Aorta (tissue), 5 donors: ENCODE measurements around the gene TBC1D1. TPM values are rescaled to one million over a fixed set of nuclear protein-coding genes. Genes with fewer than 3 reads are reported as not detected.
"Not testable (repeated sequence)": the region's sequence is repeated elsewhere in the genome, so short reads cannot be mapped to it uniquely, and the experiment has no call there.

Experiments
- ATAC-seq: fragments of 200-7000 bp; cut with Tn5 transposase; one replicate; pipeline ENCODE4 v1.9.1; 2022; ENCODE audit warnings: moderate library complexity; ENCODE audit not compliant: low FRiP score
- DNase-seq, 2 donors: peaks; one replicate each; pipeline ENCODE4 v3.0.0-alpha.2; 2020
- H3K27ac ChIP-seq, 2 donors: one replicate each; pipeline ENCODE4 v1.5.1; 2013; ENCODE audit warnings: low read length in 2 of 2, mild to moderate bottlenecking in 2 of 2, moderate library complexity in 2 of 2, control low read depth in 1 of 2, inconsistent platforms in 1 of 2, low read depth in 1 of 2
- H3K27me3 ChIP-seq, 2 donors: one replicate each; pipeline ENCODE4 v1.6.1; 2013; ENCODE audit warnings: control low read depth in 1 of 2, low read length in 1 of 2, mild to moderate bottlenecking in 1 of 2, moderate library complexity in 1 of 2; ENCODE audit not compliant: insufficient read depth in 2 of 2, control insufficient read depth in 1 of 2
- H3K36me3 ChIP-seq, 2 donors: one replicate each; pipeline ENCODE4 v1.6.1; 2013; ENCODE audit warnings: control low read depth in 1 of 2, low read length in 1 of 2, mild to moderate bottlenecking in 1 of 2; ENCODE audit not compliant: insufficient read depth in 2 of 2, control insufficient read depth in 1 of 2
- H3K4me1 ChIP-seq, 2 donors: one replicate each; pipeline ENCODE4 v1.6.1; 2013; ENCODE audit warnings: low read length in 2 of 2, control low read depth in 1 of 2, mild to moderate bottlenecking in 1 of 2, moderate library complexity in 1 of 2; ENCODE audit not compliant: insufficient read depth in 2 of 2, control insufficient read depth in 1 of 2
- H3K4me3 ChIP-seq, 2 donors: one replicate each; pipeline ENCODE4 v1.5.1; 2013; ENCODE audit warnings: low read length in 2 of 2, control low read depth in 1 of 2, mild to moderate bottlenecking in 1 of 2
- H3K9me3 ChIP-seq: one replicate; pipeline ENCODE4 v1.6.1; 2013; ENCODE audit warnings: mild to moderate bottlenecking, low read length; ENCODE audit not compliant: control insufficient read depth
- WGBS, 2 donors: extraction: QIAGEN DNeasy Blood & Tissue Kit; methylation state at CpG; one replicate each; pipeline ENCODE4 v1.1.7; 2013; 5-methylcytosine and 5-hydroxymethylcytosine counted together
- intact Hi-C, 2 donors: fragments of 100-400 bp; cut with DNase I; formaldehyde crosslinking; loops; one replicate each; pipeline versions ENCODE4 v1.14.2 to v1.15.0; 2022
- polyA plus RNA-seq, 2 donors: library from polyadenylated mRNA; stranded (reverse); fragments of 200-250 nt; gene quantifications; one replicate each; pipeline ENCODE4 v1.2.3, GENCODE V29; 2013
- total RNA-seq, 2 donors: library from RNA; stranded (reverse); fragmentation: NEBNext Ultra II Directional; extraction: Animal tissue kit (Norgen Biotek cat#: 25700); gene quantifications; one replicate each; pipeline ENCODE4 v1.2.1, GENCODE V29; 2021
- donor health status: healthy with polysubstance abuse.
- donor health status: Bipolar disorder and iron deficiency.
- donor health status: DM: no; HTN: no; CAD: no.
- donor health status: DM: no; HTN: no; CAD: no.
- donor health status: DM: yes; HTN: yes; CAD: no.

Gene TBC1D1
- total and polyA plus RNA-seq, 4 donors, result 66.4 to 219 (median 115) TPM

DNA sequence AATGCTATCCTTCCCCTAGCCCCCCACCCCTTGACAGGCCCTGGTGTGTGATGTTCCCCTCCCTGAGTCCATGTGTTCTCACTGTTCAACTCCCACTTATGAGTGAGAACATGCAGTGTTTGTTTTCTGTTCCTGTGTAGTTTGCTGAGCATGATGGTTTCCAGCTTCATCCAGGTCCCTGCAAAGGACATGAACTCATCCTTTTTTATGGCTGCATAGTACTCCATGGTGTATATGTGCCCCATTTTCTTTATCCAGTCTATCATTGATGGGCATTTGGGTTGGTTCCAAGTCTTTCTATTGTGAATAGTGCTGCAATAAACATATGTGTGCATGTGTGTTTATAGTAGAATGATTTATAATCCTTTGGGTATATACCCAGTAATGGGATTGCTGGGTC lies 32.2 kb downstream of the TBC1D1 start:
- H3K9me3 ChIP-seq, DNase-seq, H3K36me3 ChIP-seq, H3K27me3 ChIP-seq, ATAC-seq, H3K4me1 ChIP-seq, H3K4me3 ChIP-seq, H3K27ac ChIP-seq, intact Hi-C loops: not testable (repeated sequence)

DNA sequence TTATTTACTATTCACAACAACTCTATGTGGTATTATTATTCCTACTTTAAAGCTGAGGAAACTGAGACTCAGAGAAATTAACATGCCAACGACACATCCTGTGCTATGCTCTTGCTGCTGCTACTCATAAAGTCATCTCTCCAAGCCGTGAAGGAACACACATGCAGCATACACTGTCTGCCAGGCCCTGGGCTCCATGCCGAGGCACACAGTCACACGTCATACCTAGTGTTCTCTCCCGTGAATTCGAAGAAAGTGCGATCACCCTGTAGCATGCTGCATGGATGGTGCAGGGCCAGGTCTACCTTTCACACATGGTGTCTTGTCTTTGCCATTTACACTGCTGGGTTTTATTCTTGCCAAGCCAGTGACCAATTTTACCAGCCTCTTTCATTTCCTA lies 34.1 kb downstream of the TBC1D1 start:
- no peak for ATAC-seq

DNA sequence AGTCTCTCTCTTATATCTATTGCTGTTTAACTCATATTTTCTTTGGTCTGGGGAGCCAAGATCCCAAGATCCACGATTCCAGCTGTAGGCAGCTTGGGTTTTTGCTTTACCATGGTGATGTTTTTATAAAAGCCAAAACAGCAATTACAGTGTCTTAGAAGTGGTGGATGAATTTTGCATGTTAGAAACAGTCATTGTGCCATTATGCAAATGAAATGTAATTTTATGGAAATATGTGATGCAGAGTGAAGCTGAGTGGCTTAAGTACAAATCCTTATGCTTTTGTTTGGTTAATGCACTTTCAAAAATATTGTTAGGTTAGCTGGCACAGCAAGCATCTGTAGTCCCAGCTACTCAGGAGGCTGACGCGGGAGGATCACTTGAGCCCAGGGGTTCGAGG lies 36.5 kb downstream of the TBC1D1 start:
- H3K9me3 ChIP-seq, result no peaks in the 10 kb centered on the region
- no peak for ATAC-seq
- intact Hi-C loops, result no loop called here

More for the DNA sequence above, 34.1 kb downstream of the TBC1D1 start:
- Histone ChIP-seq H3K9me3 (no peaks in the 10 kb centered on the region), H3K27me3 (no peaks in the 10 kb centered on the region), H3K4me1 (peaks cover 4% of the 10 kb centered on the region in 2 donors), H3K27ac (no peak overlapping the region), H3K36me3 (peaks cover 0 to 1% of the 10 kb centered on the region in 2 donors), H3K4me3 (no peak overlapping the region)
- WGBS, 2 donors, result 78 to 82% methylated on average over 7 of the region's 7 CpGs
- no peak for DNase-seq
- intact Hi-C loops, result no loop called here

DNA sequence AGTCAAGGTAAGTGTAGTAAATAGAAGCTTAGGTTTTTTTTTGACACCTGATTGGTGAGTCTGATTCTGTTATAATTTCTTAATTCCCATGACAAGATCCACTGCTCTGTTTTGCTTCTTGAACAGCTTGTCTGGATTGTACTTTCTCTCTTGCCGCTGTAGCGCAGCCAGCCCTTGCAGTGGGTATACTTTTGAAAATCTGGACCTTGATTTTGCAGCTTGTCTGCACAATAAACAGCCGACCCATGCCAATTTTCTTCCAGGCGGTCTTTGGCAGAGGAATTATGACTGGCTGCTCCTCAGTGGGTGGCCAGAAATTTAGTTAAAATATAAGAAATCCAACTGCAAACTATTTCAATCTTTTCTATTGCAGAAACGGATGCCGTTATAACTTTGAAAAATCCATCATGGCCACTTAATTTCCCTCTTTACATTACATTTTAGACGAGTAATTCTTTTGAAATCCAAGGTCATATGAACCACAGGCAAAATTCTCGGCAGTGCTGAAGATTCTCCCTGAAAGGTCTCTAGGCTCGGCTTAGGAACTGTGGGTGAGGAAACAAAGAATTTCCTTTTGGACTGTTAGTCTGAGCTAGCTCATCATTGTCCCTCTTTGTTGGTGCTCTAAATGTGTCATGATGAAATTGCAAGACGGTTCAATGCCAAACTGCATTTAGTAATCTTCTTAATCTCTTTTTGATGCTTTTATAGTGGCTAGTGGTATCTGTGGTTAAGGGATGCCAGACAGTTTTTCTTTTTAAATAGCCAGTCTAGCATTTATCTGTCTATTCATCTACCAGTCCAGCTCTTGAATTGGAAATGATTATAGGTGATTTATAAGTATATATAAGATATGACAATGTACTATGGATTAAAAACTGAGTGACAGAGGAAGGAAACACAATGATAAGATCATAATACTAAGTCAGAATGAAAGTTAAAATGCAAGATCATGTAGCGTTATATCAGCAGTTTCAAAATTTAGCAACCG lies 37.8 kb downstream of the TBC1D1 start:
- Histone ChIP-seq H3K27me3 (no peaks in the 10 kb centered on the region), H3K4me1 (peaks cover 0 to 4% of the 10 kb centered on the region in 2 donors), H3K27ac (no peak overlapping the region), H3K36me3 (peaks cover 0 to 1% of the 10 kb centered on the region in 2 donors), H3K4me3 (no peak overlapping the region), H3K9me3 (no peaks in the 10 kb centered on the region)
- no peak for ATAC-seq
- WGBS, 2 donors, result 34 to 39% methylated on average over 12 of the region's 12 CpGs
- intact Hi-C loops, result no loop called here
- no peak for DNase-seq

More for the DNA sequence above, 36.5 kb downstream of the TBC1D1 start:
- H3K4me3 ChIP-seq, result no peak overlapping the region
- peaks cover under 1 to 4% of the 10 kb centered on the region in 2 donors for H3K4me1 ChIP-seq
- no peaks in the 10 kb centered on the region for H3K27me3 ChIP-seq
- H3K36me3 ChIP-seq, result peaks cover 0 to 1% of the 10 kb centered on the region in 2 donors
- H3K27ac ChIP-seq, result no peak overlapping the region
- DNase-seq, result no peak
- WGBS, 2 donors, result 71 to 74% methylated on average over 4 of the region's 4 CpGs

DNA sequence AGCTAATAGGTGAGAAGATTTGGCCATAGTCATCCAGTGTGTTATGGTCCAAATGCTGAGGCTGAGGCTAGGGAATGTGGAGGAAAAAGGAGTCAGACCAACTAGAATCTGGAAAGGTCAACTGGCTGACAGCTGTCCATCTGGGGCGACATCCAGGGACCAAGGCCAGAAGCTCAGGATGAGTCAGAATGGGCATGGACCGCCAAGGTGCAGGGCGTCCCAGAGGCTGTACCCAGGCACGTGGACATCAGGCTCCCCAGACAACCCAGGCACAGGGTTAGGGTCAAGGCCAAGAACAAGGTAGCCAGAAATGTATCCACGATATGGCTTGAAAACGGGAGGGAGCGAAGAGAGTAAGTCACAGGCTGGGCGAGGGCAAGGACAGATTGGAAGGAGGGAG lies 43.2 kb downstream of the TBC1D1 start:
- no peaks in the 10 kb centered on the region for H3K9me3 ChIP-seq
- peaks cover 0 to 5% of the 10 kb centered on the region in 2 donors for H3K4me1 ChIP-seq
- DNase-seq (no peak), ATAC-seq (no peak)
- H3K27ac ChIP-seq, result no peak overlapping the region
- intact Hi-C loops, result no loop called here
- H3K4me3 ChIP-seq, result no peak overlapping the region
- H3K27me3 ChIP-seq, result no peaks in the 10 kb centered on the region
- no peaks in the 10 kb centered on the region for H3K36me3 ChIP-seq
- 97% methylated on average over 8 of the region's 8 CpGs for WGBS, 2 donors

DNA sequence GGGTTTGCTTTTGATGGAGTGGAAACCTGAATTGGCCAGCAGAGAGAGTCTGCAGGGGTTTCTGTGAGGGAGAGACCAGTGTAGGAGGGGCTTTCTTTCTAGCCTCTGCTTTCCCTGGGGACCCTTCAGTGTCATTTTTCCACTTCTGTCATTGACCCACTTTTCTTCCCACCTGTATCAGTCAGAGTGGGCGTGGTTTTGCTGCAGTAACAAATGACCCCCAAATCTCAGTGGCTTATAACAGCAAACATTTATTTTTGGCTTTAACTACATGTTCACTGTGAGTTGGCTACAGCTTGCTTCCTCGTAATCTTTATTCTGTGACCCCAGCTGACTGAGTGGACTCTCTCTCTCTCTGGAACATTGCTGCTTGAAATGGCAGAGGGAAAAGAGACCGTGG lies 43.7 kb downstream of the TBC1D1 start:
- intact Hi-C loops, result no loop called here
- H3K9me3 ChIP-seq, result no peaks in the 10 kb centered on the region
- peaks cover 0 to 5% of the 10 kb centered on the region in 2 donors for H3K4me1 ChIP-seq
- no peak for DNase-seq
- H3K27me3 ChIP-seq, result no peaks in the 10 kb centered on the region
- H3K36me3 ChIP-seq, result no peaks in the 10 kb centered on the region
- 78 to 89% methylated on average over 3 of the region's 3 CpGs for WGBS, 2 donors
- no peak overlapping the region for H3K4me3 ChIP-seq
- H3K27ac ChIP-seq, result no peak overlapping the region
- no peak for ATAC-seq

DNA sequence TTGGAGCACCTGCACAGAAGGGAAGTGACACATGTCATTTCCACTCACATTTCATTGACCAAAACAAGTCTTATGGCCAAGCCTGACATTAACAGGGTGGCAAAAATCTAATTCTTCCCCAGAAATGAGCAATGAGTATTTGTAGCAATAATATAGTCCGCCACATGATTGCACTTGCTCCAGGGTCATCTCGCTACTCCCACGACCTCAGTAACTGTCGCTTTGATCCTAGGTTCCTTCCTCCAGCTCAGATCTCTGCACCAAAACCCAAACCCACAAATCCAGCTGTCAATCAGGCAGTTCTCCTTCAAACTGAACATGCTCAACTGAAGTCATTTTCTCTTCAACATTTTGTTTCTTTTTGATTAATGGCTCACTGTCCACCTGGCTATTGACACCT lies 44.1 kb downstream of the TBC1D1 start:
- Histone ChIP-seq H3K36me3 (no peaks in the 10 kb centered on the region), H3K27ac (no peak overlapping the region), H3K9me3 (no peaks in the 10 kb centered on the region), H3K27me3 (no peaks in the 10 kb centered on the region), H3K4me1 (peaks cover 0 to 5% of the 10 kb centered on the region in 2 donors), H3K4me3 (no peak overlapping the region)
- 84 to 86% methylated on average over 4 of the region's 4 CpGs for WGBS, 2 donors
- intact Hi-C loops, result no loop called here
- ATAC-seq (no peak), DNase-seq (no peak)

DNA sequence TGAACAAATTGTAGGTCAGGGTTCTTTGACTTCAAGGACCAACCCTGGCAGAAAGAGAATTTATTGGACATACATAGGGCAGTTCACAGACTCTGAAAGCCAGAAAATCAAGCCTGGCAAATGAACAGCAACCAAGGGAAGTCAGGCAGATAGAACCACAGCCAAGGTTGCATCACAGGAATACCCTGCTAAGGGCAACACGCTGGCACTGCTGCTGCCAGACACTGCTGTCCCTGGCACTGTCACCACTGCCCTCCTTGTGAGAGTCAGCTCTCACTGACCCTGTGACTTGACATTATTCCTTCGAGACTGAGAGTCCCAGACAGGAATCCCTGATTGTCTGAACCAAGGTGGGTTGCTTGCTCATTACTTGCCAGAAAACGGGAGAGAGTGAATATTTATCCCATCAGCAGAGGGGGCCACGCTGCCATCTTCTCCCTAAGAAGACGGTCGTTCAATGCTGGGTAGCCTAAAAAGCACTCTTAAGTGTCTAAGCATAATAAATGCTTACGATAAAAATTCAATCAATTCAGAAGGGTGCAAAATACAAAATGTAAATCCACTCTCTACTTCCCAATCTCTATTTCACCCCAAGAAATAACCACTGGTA lies 46.1 kb downstream of the TBC1D1 start:
- peak; percentile 22 for ATAC-seq
- no peak overlapping the region for H3K27ac ChIP-seq
- H3K9me3 ChIP-seq, result no peaks in the 10 kb centered on the region

More for the DNA sequence above, 46.1 kb downstream of the TBC1D1 start:
- no peak for DNase-seq
- Histone ChIP-seq H3K4me3 (no peak overlapping the region), H3K27me3 (no peaks in the 10 kb centered on the region), H3K36me3 (no peaks in the 10 kb centered on the region), H3K4me1 (peaks cover 0 to 5% of the 10 kb centered on the region in 2 donors)
- 27 to 31% methylated on average over 7 of the region's 7 CpGs for WGBS, 2 donors
- intact Hi-C loops, result no loop called here
